Dermis blood vessel endothelial cell (primary cell): ENCODE results near the gene FCRLA. TPM values are rescaled to one million over a fixed set of nuclear protein-coding genes. Genes with fewer than 3 reads are reported as not detected.
"Not testable (repeated sequence)": the region's sequence is repeated elsewhere in the genome, so short reads cannot be mapped to it uniquely, and the experiment has no call there.

Experiments used
- DNase-seq: peaks from one replicate; pipeline ENCODE4 v3.0.0; 2010
- total RNA-seq: library from RNA; depleted of rRNA; stranded (reverse); fragments of >200 nt; gene quantifications from 2 replicates; pipeline ENCODE4 v1.2.3, GENCODE V29; 2014

The FCRLA gene, protein sequence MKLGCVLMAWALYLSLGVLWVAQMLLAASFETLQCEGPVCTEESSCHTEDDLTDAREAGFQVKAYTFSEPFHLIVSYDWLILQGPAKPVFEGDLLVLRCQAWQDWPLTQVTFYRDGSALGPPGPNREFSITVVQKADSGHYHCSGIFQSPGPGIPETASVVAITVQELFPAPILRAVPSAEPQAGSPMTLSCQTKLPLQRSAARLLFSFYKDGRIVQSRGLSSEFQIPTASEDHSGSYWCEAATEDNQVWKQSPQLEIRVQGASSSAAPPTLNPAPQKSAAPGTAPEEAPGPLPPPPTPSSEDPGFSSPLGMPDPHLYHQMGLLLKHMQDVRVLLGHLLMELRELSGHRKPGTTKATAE
- 0.17 TPM in 1 of 2 replicates, not detected in the other for total RNA-seq

DNA sequence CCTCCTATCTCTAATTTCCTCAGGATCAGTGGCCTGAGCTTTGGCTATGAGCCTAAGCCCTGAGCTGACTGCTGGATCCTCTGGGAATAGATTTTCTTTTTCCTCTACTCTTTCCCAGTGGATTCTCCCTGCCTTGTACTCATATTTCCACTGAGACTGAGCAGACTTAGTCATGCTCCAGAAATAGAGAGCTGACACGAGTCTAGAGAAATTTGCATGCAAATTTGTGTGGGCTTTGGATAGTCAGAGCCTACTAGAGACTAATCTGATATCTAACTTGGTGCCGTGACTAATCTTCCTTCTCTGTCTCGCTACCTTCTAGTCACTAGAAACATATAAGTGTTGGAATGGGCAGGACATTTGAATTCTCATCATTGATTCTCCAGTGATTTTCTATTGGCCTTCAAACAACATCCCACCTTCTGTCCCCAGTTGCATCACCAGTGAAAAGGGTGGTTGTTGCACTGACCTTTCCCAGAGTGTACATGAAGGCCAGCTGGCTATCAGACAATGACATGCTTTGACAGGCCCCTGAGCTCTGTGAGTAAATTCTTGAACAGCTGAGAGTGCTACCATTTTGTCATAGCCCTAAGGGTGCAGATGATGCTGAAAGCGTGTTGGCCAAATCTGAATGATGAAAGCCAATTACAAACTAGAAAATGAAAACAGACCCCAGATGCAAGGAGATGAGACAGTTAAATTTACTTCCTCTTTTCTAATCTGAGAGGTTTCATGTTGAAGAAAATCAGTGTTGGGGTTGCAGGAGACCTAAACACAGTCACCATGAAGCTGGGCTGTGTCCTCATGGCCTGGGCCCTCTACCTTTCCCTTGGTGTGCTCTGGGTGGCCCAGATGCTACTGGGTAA, at the start of gene FCRLA:
TSS of gene FCRLA (plus strand) at position 748 of the 866 bp plus-strand sequence. CDS start at position 784, 36 bp downstream.
- DNase-seq, result no peak

DNA sequence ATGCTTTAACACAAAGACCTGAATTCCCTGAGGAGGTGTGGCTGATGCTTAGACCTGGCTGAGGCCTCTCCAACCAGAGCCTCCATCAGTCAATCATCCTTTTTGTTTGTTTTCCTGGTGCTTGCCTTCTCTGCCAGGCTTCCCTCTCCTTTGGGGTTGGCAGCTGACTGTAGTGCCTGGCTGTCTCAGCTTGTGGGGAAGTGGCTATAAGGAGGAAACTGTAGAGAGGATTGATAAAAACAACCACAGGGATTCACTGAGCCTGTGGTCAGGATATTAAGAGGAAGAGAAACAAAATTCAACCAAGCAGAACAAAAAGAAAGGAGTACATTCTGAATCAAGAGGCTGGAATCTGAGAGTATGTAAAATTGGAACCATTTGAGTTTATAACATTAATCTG, 48.5 kb upstream of the FCRLA start:
- not testable (repeated sequence) for DNase-seq

DNA sequence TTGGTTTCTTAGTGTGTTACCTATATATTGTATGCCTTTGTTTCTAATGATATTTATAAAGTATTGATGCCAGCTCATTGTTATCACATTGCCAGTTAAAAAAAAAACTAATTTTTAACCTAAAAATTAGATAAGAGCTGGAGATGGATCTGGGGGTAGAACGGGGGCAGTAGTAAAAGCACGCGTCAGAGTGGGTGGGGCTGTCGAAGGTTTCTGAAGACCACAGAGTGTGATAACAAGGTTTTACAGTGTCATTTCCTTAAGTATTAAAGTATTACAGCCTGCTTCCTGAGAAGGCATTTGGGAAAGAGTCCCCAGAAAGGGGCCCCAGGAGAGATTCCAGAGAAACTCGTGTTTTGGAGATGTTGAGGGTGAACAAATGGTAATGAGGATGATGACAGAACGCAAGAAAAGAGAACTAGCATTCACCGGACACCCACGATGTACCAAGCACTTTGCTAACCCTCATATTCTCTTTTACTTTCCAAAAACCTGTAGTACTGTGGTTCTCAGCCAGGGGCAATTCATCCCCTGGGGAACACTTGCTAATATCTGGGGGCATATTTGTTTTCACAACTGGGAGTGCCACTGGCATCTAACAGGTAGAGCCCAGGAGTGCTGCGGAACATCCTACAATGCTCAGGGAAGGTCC, 45.2 kb upstream of the FCRLA start:
- not testable (repeated sequence) for DNase-seq

DNA sequence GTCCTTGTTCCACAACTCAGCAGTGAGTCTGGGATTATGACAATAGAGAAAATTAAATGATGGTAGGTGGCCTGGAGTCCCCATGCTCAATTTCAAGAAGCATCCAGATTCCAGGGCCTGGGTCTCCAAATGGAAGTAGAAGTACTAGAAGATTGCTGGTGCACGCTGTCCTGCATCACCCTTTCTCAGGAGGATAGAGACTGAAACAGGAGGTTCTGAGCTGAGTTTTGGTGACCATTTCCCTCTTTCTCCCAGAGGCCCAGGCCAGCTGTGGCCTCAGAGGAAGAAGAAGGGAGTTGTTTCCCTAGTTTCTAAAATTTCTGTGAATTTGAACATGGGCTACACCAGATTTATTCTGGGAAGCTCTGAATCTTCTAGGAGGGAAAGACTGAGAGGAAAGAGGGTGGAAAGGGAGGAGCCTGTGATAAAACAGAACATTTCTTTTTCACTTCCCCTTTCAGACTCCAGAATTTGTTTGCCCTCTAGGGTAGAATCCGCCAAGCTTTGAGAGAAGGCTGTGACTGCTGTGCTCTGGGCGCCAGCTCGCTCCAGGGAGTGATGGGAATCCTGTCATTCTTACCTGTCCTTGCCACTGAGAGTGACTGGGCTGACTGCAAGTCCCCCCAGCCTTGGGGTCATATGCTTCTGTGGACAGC, 44.2 kb upstream of the FCRLA start, which contains the start of gene FCGR2B:
TSS of gene FCGR2B (plus strand) at position 460 of the 656 bp plus-strand sequence. CDS start at position 559, 99 bp downstream.
- not testable (repeated sequence) for DNase-seq

DNA sequence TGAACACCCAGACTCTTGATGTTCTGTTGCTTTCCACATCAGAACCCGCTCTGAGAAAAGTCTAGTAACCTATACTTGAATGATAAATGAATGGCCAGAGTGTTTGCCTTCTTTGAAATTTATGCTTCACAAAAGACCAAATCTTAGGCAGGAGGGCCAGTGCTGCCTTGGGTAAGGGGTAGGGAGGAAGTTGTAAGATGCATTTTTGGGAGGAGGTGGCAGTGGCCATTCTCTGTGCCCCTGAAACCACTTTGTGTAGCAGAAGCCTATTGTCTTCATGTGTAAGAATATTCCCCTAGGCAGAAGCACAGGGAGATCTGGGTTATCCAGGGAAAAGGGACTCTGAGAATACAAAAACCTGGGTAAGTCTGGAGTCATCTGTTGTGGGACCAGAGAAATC, 43.5 kb upstream of the FCRLA start:
- not testable (repeated sequence) for DNase-seq

DNA sequence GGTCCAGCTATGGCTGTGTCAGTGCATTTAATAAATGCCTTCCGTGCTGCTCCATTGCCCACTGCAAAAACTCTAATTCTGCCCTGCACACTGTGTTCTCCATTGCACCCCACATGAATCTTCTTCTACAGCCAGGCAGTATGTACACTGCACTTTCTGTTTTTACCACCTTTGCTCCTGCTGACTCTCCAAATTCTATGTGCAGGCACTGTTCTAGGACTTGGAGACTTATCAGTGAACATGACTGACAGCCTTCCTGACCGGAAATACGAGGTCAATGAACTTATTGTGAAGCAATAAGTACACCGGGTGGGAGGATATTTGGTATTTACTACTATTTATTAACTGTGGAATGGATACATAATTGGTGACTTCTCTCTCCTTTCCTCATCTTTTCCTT, 42.3 kb upstream of the FCRLA start:
- not testable (repeated sequence) for DNase-seq

DNA sequence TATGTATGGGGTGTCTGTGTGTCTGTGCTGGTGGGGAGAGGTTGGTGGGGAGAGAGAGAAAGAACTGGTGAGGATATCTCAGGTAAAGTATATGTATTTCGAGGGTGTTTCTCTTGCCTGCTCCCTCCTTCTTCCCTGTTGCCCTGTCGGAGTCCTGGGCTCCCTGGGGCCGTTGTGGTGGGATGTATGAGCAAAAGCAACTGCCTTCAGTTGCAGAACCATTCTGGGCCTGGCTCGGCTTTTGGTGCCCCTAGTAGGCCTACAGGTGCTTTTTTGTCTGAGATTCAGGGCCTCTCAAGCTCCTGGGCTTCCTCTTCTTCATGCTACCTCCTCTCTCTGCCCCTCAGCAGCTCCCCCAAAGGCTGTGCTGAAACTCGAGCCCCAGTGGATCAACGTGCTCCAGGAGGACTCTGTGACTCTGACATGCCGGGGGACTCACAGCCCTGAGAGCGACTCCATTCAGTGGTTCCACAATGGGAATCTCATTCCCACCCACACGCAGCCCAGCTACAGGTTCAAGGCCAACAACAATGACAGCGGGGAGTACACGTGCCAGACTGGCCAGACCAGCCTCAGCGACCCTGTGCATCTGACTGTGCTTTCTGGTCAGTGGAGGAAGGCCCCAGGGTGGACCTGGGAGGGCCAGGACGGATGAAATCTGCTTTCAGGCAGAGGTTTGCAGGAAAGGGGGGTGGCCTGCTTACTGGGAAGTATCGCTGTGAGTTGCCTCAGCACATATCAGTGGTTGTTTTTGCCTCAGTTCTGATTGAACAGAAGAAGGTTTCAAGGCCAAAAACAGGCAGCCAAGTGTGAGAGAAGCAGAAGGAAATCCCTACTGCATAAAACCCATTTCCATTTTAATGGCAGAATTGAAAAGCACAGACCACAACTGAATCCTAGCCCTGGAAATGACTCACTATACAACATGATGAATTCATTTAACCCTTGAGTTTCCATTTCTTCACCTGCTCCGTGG, 35.7 kb upstream of the FCRLA start:
- DNase-seq, result peak; percentile 31

DNA sequence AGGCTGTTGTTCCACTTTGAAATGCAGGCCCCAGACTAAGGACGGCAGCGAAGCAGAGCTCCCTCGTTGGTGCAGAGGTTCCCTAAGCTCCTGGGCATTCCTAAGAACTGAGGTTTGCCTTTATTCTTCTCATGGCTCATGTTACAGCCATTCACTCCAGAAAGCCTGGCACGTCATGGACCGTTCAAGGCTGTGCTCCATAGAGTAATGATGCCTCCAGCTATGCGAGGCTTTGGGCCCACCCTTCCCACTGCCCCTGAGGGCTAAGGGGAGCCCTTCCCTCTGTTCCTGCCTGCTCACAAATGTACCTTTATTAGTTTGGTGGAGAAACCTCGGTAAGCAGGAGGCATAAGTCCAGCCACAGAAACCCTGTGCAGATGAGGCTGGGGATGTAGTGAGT, 33.6 kb upstream of the FCRLA start:
- DNase-seq, result not testable (repeated sequence)

DNA sequence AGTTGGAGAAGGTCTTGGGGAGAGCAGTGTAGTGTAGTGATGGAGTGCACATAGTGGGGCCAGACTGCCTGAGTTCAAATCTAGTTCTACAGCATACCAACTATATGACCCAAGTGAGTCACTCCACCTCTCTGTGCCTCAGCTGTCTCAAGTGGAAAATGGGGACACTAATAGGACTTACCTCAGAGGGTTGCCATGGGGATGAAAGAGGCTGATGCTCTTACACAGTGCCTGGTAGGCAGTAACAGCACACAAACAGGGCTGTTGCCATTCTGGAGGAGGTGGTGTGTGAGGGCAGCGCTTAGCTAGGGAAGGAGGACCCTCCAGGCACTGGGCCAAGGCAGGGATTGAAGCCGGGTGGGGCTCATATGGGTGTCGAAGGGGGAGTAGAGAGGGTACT, 32.6 kb upstream of the FCRLA start:
- not testable (repeated sequence) for DNase-seq

DNA sequence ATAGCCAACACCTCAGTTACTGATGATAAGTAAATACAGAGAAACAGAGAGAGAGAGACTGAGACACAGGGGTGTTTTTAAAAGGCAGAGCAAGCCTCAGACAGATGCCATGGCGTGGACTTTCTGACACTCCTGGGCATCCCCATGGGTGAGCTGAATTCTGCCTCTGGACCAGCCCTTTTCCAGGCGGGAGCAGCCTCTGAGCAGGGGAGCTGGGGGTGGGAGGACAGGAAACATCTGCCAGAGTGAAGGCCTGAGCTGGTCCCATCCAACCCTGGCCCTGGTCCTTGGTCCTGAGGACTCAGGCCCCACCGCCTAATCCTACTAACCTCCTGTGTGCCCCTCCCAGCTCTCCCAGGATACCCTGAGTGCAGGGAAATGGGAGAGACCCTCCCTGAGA, 32.1 kb upstream of the FCRLA start:
- DNase-seq, result peak; percentile 14

DNA sequence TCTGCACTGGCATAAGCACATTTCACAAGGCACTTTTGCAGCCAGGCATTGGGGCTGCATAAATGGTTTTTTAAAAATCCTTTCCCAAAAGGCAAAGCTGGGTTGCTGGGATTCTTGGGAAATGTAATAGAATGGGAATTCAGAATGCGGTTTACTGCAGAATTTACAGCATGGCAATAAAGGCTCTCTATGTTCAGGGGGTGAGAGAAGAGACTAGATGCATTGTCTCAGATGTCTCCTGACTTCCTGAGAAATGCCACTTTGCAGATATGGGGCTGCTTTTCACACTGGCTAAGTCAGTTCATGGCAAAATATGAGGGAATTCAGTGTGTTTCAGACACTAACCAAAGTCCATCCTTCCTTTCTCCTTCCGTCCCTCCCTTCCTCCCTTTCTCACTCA, 30.6 kb upstream of the FCRLA start:
- no peak for DNase-seq

DNA sequence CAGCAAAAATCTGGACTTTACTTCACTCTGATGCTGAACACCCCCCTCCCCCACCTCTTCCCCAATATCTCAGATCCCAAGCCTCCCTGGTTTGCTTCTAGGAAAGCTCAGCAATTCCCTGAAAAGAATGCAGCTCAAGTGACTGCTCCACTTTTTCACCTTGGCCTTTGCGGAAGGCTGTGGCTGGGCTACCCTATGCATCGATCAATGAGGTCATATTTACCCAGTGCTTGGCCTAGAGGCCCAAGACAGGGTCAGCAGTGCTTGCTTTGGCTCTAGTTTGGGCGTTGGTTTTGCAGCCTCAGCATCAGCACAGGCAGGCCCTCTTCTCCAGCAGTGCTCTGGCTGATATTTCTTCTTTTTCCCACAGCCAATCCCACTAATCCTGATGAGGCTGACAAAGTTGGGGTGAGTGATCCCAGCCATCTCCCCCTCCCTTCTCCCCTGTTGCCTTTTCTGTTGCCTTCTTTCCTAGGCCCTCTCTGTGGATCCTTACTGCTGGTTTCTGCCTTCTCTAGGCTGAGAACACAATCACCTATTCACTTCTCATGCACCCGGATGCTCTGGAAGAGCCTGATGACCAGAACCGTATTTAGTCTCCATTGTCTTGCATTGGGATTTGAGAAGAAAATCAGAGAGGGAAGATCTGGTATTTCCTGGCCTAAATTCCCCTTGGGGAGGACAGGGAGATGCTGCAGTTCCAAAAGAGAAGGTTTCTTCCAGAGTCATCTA, 29.9 kb upstream of the FCRLA start:
- no peak for DNase-seq

DNA sequence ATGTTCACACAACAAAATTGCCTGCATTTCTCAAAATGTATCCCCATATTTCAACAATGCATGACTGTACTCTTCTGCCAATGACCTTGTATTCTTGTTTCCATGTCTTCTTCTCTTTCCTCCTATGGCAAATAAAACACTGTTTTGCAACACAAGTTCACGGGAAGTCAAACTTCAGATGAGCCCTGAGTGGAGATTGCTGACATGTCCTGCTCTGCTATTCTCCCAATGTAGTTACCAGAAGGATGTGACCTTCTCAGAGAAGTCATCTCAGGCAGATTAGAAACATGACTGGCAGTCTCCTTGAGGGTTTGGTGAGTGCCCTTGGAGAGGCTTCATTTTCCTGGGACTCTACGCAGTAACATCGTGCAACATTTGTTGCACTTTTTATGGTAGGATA, 28.5 kb upstream of the FCRLA start:
- no peak for DNase-seq

DNA sequence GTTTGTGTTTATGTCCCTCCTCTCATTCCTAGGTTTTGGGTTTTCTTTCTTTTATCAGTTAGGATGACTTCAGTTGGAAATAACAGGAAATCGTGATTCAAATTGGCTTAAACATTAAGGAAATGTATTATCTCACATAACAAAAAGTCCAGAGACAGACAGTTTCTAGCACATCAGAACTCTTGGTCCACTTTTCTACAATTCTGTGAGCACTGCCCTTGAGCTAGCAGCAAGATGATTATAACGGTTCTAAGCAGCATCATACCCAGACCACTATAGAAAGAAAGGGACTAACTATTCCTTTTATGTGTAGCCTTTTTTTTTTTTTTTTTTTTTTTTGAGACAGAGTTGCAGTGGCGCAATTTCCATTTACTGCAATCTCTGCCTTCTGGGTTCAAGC, 25.1 kb upstream of the FCRLA start:
- DNase-seq, result no peak

DNA sequence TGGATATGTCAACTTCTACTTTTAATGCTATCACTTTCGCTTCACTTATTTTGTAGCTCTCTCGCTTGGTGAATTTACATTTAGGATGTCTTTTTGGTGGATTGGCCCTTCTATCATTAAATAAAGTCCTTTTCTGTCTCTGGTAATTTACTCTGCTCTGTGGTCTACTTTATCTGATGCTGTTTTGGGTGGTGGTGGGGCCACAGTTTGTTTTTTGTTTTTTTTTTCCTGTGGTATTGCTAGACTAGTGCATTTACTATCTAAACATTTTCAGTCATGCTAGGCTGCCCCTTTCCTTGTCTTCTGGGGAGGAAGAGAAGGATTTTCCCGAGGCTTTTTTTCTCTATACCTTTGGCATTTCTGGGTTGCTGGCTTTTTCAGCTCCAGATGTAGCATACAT, 18.1 kb upstream of the FCRLA start:
- no peak for DNase-seq

DNA sequence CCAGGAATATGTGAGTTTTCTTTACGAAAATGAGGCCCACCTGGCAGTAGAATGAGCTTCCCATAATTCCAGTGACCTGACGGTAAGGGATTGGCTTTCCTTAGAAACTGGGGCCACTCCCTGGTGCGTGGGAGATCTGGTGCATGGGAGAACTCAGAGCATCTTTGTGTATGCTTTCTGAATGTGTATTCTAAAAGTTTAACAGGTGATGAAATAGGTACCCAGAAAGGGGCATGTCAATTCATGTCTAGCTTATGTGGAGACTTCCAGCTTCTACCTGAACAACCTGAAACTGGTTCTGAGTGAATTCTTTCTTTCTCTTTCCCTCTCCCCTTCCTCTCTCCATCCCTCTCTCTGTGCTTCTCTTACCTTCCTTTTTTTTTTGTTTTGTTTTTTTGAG, 15.2 kb upstream of the FCRLA start:
- no peak for DNase-seq

DNA sequence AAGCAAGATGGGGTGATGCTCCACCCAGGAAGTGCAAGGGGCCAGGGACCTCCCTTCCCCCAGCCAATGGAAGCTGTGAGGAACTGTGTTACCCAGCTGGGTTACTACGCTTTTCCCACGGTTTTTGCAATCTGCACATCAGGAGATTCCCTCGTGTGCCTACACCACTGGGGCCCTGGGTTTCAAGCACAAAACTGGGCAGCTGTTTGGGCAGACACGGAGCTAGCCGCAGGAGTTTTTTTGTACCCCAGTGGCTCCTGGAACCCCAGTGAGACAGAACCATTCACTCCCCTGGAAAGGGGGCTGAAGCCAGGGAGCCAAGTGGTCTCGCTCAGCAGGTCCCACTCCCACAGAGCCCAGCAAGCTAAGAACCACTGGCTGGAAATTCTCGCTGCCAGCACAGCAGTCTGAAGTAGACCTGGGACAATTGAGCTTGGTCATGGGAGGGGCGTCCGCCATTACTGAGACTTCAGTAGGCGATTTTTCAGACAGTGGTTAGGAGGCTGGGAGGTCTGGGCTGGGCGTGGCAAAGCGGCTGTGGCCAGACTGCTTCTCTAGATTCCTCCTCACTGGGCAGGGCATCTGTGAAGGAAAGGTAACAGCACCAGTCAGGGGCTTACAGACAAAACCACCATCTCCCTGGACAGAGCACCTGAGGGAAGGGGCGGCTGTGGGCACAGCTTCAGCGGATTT, 13.9 kb upstream of the FCRLA start:
- not testable (repeated sequence) for DNase-seq

DNA sequence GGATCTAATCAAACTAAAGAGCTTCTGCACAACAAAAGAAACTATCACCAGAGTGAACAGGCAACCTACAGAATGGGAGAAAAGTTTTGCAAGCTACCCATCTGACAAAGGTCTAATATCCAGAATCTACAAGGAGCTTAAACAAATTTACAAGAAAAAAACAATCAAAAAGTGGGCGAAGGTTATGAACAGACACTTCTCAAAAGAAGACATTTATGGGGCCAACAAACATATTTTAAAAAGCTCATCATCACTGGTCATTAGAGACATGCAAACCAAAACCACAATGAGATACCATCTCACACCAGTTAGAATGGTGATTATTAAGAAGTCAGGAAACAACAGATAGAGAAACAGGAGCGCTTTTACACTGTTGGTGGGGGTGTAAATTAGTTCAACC, 8.7 kb upstream of the FCRLA start:
- not testable (repeated sequence) for DNase-seq

DNA sequence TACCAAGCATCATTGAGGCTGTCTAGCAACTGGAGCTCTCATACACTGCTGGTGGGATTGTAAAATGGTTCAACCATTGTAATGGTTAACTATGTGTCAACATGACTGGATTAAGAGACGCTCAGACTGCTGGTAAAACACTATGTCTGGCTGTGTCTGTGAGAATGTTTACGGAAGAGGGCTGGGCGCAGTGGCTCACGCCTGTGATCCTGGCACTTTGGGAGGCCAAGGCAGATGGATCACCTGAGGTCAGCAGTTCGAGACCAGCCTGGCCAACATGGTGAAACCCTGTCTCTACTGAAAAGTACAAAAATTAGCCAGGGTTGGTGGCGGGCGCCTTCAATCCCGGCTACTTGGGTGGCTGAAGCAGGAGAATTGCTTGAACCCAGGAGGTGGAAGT, 4.8 kb upstream of the FCRLA start:
- no peak for DNase-seq

DNA sequence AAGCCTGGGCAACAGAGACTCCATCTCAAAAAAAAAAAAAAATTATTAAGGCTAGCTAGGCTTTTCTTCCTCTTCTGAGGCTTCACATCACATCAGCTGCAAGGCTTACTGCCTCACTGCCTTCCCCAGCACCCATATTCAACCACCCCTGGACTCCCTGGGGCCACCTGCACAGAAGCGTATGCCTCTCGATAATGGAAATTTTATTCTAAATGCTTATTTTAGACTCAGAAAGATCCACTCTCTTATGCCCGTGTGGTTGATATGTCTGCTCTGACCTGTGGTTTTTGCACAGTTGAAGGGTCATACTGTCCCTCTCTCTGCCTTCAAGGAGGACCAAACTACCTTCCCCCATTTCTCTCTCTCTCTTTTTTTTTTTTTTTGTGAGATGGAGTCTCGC, 1.5 kb upstream of the FCRLA start:
- DNase-seq, result no peak
